OCI-LY3 (cell line): ENCODE data around the gene VASH2.

Experiments
- H2AFZ ChIP-seq: fragments of 200-600, 300-600 bp; shearing (Covaris generic); 2 replicates; pipeline ENCODE4 v1.6.0; 2014; ENCODE audit warnings: antibody characterized with exemption, low read depth, low read length
- H3K27ac ChIP-seq: fragments of 200-600, 300-600 bp; sonication (generic); 2 replicates; pipeline ENCODE4 v1.5.1; 2014; ENCODE audit warnings: mild to moderate bottlenecking, low read length, moderate library complexity, mixed read lengths
- H3K27me3 ChIP-seq: fragments of 200-600, 300-600 bp; sonication (generic); 2 replicates; pipeline ENCODE4 v1.6.1; 2014; ENCODE audit warnings: low read depth, low read length, mixed read lengths
- H3K36me3 ChIP-seq: fragments of 200-600, 300-600 bp; sonication (generic); replicated peaks from 2 replicates; pipeline ENCODE3; 2014; ENCODE audit warnings: low read depth, low read length, mixed read lengths
- H3K4me1 ChIP-seq: fragments of 300-600, 200-600 bp; sonication (generic); 2 replicates; pipeline ENCODE4 v1.6.1; 2014; ENCODE audit warnings: low read length, mixed read lengths
- H3K4me2 ChIP-seq: fragments of 200-600, 300-600 bp; sonication (generic); 2 replicates; pipeline ENCODE4 v1.6.1; 2014; ENCODE audit warnings: low read length, mixed read lengths
- H3K4me3 ChIP-seq: fragments of 300-600, 200-600 bp; sonication (generic); 2 replicates; pipeline ENCODE4 v1.5.1; 2014; ENCODE audit warnings: antibody characterized with exemption, mild to moderate bottlenecking, low read length, moderate library complexity
- H3K79me2 ChIP-seq: fragments of 300-600, 200-600 bp; shearing (Covaris generic); 2 replicates; pipeline ENCODE4 v1.6.1; 2014; ENCODE audit warnings: mild to moderate bottlenecking, low read length, mixed read lengths
- H3K9ac ChIP-seq: fragments of 300-600, 200-600 bp; shearing (Covaris generic); 2 replicates; pipeline ENCODE4 v1.6.0; 2014; ENCODE audit warnings: mild to moderate bottlenecking, low read length, moderate library complexity
- H3K9me3 ChIP-seq: fragments of 200-600, 300-600 bp; shearing (Covaris generic); 2 replicates; pipeline ENCODE4 v1.6.1; 2014; ENCODE audit warnings: low read length, mixed read lengths; ENCODE audit not compliant: insufficient read depth
- H4K20me1 ChIP-seq: fragments of 200-600, 300-600 bp; sonication (generic); 2 replicates; pipeline ENCODE4 v1.6.1; 2016; ENCODE audit warnings: low read length, mixed read lengths; ENCODE audit not compliant: insufficient read depth
- EZH2phosphoT487 ChIP-seq: fragments of 200-600 bp; shearing (Covaris generic); IDR thresholded peaks from 2 replicates; pipeline ENCODE4 v1.6.1; 2018; ENCODE audit warnings: antibody characterized with exemption, mixed run types, low read depth
- TF ChIP-seq, protein P1 (sequence below): fragments of 200-600, 300-600 bp; sonication (generic); IDR thresholded peaks from 2 replicates; pipeline ENCODE4 v1.5.1; 2014; ENCODE audit warnings: antibody characterized with exemption, low read length, low read depth

Gene VASH2

DNA sequence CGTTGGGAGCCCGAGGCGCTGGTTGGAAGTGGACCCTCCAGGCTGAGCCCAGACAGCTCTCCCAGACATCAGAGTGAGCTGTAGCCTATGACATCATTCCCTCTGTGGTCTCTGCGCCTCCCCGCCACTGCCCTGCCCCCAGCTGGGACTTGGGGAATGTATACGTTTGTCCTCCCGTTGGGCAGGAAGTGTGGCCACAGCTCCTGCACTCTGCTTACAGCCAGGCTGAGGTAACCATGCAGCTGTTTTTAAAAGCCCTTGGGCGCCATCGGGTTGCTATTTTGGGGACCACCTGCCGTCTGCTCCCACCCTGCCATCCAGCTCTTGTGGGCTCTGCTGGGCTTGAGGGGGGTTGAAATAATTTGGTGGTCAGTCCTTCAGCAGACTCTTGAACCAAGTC lies 7.8 kb downstream of the VASH2 start:
- Histone ChIP-seq H3K27ac (no peak overlapping the region), H3K9me3 (no peaks in the 10 kb centered on the region), H2AFZ (no peak overlapping the region), H3K4me2 (no peak overlapping the region), H3K27me3 (no peaks in the 10 kb centered on the region), H3K79me2 (peaks cover 32% of the 10 kb centered on the region), H4K20me1 (no peaks in the 10 kb centered on the region), H3K9ac (no peak overlapping the region), H3K4me3 (no peak overlapping the region), H3K4me1 (peaks cover 56% of the 10 kb centered on the region), H3K36me3 (peaks cover 39% of the 10 kb centered on the region)
- TF ChIP-seq EZH2phosphoT487: no peak
- TF ChIP-seq, protein P1, sequence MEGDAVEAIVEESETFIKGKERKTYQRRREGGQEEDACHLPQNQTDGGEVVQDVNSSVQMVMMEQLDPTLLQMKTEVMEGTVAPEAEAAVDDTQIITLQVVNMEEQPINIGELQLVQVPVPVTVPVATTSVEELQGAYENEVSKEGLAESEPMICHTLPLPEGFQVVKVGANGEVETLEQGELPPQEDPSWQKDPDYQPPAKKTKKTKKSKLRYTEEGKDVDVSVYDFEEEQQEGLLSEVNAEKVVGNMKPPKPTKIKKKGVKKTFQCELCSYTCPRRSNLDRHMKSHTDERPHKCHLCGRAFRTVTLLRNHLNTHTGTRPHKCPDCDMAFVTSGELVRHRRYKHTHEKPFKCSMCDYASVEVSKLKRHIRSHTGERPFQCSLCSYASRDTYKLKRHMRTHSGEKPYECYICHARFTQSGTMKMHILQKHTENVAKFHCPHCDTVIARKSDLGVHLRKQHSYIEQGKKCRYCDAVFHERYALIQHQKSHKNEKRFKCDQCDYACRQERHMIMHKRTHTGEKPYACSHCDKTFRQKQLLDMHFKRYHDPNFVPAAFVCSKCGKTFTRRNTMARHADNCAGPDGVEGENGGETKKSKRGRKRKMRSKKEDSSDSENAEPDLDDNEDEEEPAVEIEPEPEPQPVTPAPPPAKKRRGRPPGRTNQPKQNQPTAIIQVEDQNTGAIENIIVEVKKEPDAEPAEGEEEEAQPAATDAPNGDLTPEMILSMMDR: no peak

DNA sequence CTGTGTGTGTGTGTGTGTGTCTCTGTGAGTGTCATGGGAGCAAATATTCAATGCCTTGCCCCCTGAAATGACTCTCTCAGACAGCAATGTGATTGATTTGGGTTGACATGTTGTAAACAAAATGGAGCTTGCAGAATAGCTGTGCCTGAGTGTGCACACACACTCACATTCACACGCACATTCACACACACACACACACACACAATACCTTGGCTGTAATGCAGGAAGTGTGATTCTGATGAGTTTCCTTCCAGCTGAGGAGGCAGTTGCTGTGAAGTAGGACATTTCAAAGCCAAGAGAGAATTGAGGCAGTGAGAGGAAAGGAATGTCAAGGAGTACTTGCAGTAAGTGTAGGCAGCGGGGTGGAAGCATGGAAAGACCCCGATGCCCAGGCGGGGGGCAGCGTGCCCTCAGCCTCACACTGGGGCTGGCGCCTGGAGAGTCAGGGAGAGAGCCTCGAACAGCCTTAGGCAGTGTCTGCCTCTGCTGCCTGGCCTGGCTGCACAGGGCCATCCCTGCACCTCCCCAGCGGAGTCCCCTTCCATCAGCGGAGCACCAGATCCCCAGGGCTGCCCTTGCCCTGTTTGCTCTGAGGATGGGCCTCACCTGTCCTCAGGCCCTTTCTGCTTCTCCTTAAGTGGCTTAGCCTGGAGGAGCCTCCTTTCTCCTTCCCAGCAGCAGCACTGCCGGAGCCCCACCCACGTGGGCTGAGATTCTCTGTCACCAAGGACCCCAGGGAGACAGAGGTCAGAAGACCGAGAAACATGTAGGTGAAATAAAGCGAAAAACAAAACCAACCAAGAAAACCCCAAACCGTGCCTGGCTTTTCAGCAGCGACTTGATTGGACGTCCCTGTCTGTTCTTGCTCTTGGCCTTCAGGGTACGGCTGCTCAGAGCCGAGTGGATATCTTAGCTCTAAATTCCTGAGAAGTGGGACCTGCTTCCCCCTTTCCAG lies 9.2 kb downstream of the VASH2 start:
- no peaks in the 10 kb centered on the region for H4K20me1 ChIP-seq
- H3K4me1 ChIP-seq: peaks cover 61% of the 10 kb centered on the region

DNA sequence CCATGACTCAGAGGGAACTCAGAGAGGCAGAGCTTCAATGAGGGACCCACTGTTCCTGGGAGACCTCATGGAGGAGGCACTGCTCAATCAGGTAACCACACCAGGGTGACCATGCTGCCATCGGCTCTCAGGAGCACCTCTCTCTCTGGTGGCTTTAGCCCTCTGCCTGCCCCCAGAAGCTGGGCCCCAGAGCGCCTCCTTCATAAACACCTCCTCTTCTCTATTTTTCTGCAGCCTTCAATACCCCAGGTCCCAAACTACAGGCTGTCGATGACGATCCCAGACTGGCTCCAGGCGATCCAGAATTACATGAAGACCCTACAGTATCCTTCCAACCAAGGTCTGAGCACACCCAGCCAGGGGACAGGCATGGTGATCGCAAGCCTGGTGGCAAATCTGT lies 10.6 kb downstream of the VASH2 start:
- Histone ChIP-seq H3K36me3 (peaks cover 36% of the 10 kb centered on the region), H4K20me1 (no peaks in the 10 kb centered on the region), H3K4me2 (no peak overlapping the region), H3K9me3 (no peaks in the 10 kb centered on the region), H3K79me2 (peaks cover 8% of the 10 kb centered on the region; the same call in 1 of the 2 replicates), H2AFZ (no peak overlapping the region), H3K4me1 (peaks cover 47% of the 10 kb centered on the region), H3K4me3 (no peak overlapping the region), H3K9ac (no peak overlapping the region), H3K27ac (no peak overlapping the region), H3K27me3 (no peaks in the 10 kb centered on the region)
- TF ChIP-seq EZH2phosphoT487: no peak
- TF ChIP-seq, protein P1: no peak

More for the DNA sequence above, 9.2 kb downstream of the VASH2 start:
- Histone ChIP-seq H3K4me3 (0 out of 2 replicates have a peak overlapping the region, but pooled peaks have one; percentile 4), H3K9me3 (no peaks in the 10 kb centered on the region), H3K36me3 (peaks cover 35% of the 10 kb centered on the region), H3K9ac (peak overlapping the region; percentile 10; the same call in 1 of the 2 replicates), H3K27me3 (no peaks in the 10 kb centered on the region), H2AFZ (peak overlapping the region; percentile 85), H3K79me2 (peaks cover 20% of the 10 kb centered on the region), H3K27ac (peak overlapping the region; percentile 36), H3K4me2 (peak overlapping the region; percentile 38)
- no peak for TF ChIP-seq EZH2phosphoT487
- TF ChIP-seq, protein P1: no peak

GRCh38 chr1:212962509-212962908 lies 12.2 kb downstream of the VASH2 start:
- H4K20me1 ChIP-seq: no peaks in the 10 kb centered on the region
- H3K9me3 ChIP-seq: no peaks in the 10 kb centered on the region
- H3K27ac ChIP-seq: no peak overlapping the region
- TF ChIP-seq EZH2phosphoT487: no peak
- TF ChIP-seq, protein P1: no peak
- no peak overlapping the region for H3K4me2 ChIP-seq
- H2AFZ ChIP-seq: no peak overlapping the region
- H3K79me2 ChIP-seq: no peaks in the 10 kb centered on the region
- H3K36me3 ChIP-seq: peaks cover 26% of the 10 kb centered on the region
- no peaks in the 10 kb centered on the region for H3K27me3 ChIP-seq
- H3K9ac ChIP-seq: no peak overlapping the region
- no peak overlapping the region for H3K4me3 ChIP-seq
- H3K4me1 ChIP-seq: peaks cover 42% of the 10 kb centered on the region
